NB4 (cell line): Measurements from ENCODE around the gene ASCL3.
"Not testable (repeated sequence)": the region's sequence is repeated elsewhere in the genome, so short reads cannot be mapped to it uniquely, and the experiment has no call there.

Experiments
- DNase-seq: peaks from one replicate; pipeline ENCODE4 v3.0.0; 2010; ENCODE audit warnings: low read depth
- H3K4me3 ChIP-seq: one replicate; pipeline ENCODE4 v1.5.1; 2011; ENCODE audit warnings: mild to moderate bottlenecking, low read depth, low read length, moderate library complexity
- CTCF ChIP-seq: IDR thresholded peaks from one replicate; pipeline ENCODE4 v1.5.1; 2012; ENCODE audit warnings: low read depth, low read length
- MYC ChIP-seq: IDR thresholded peaks from 2 replicates; pipeline ENCODE4 v1.6.1; 2011; ENCODE audit warnings: low read depth, low read length
- POLR2A ChIP-seq: IDR thresholded peaks from 2 replicates; pipeline ENCODE4 v1.6.1; 2011; ENCODE audit warnings: mild to moderate bottlenecking; ENCODE audit not compliant: insufficient read length; ENCODE audit errors: extremely low read depth
- TF ChIP-seq, protein P1 (sequence below): IDR thresholded peaks from 2 replicates; pipeline ENCODE4 v1.6.1; 2011; ENCODE audit warnings: low read depth, low read length

The ASCL3 gene

GRCh38 chr11:8983552-8983951 is 40.7 kb upstream of the ASCL3 start:
- no peak for DNase-seq
- no peak overlapping the region for H3K4me3 ChIP-seq
- TF ChIP-seq, protein P1, sequence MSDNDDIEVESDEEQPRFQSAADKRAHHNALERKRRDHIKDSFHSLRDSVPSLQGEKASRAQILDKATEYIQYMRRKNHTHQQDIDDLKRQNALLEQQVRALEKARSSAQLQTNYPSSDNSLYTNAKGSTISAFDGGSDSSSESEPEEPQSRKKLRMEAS: no peak
- TF ChIP-seq MYC (no peak), CTCF (no peak), POLR2A (no peak)

DNA sequence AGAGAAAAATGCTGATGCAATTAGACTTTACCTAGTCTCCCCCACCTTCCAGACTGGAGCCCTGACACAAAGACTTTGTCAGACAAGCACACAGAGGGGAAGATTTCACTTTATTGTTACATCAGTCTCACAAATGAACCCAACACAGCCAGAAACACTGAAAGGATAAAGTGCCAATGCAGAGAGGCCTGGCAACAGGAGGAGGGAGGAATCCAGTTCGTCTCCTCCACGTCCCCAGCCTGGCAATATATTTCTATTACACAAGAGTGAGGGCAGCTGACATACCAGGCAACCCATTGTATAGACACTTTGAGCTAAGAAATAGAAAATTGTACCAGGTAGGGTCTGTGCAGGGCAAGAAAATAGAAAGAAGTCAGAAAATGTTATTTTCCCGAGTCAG is 37.7 kb upstream of the ASCL3 start:
- TF ChIP-seq CTCF (no peak), MYC (no peak), POLR2A (no peak)
- TF ChIP-seq, protein P1: no peak
- no peak for DNase-seq
- no peak overlapping the region for H3K4me3 ChIP-seq

GRCh38 chr11:8979365-8979764 is 36.5 kb upstream of the ASCL3 start:
- DNase-seq, H3K4me3 ChIP-seq: not testable (repeated sequence)

DNA sequence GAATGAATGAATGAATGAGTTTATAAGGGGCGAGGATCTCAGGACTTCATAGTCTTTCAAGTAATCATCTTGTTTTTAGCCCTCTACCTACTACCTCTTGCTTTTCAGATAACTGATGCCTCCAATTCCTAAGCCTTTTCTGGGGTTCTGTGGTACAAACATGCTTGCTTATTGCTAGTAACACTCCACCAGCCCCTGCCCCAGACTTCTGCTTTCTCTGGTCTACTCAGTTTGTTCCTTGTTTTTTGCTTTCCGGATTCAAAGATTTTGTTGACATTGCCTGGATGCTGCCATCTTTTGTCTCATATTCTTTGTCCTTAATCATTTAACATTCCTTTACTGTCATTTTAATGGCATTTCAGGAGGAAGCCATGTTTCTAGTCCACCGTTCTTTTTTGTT is 30.3 kb upstream of the ASCL3 start:
- TF ChIP-seq, protein P1: no peak
- TF ChIP-seq CTCF (no peak), MYC (no peak), POLR2A (no peak)
- no peak for DNase-seq
- H3K4me3 ChIP-seq: no peak overlapping the region

- H3K4me3 ChIP-seq: no peak overlapping the region
- TF ChIP-seq CTCF (no peak), MYC (no peak), POLR2A (no peak)
- TF ChIP-seq, protein P1: no peak
- DNase-seq: no peak
Measured at GRCh38 chr11:8971924-8972316, 29.1 kb upstream of the ASCL3 start.

DNA sequence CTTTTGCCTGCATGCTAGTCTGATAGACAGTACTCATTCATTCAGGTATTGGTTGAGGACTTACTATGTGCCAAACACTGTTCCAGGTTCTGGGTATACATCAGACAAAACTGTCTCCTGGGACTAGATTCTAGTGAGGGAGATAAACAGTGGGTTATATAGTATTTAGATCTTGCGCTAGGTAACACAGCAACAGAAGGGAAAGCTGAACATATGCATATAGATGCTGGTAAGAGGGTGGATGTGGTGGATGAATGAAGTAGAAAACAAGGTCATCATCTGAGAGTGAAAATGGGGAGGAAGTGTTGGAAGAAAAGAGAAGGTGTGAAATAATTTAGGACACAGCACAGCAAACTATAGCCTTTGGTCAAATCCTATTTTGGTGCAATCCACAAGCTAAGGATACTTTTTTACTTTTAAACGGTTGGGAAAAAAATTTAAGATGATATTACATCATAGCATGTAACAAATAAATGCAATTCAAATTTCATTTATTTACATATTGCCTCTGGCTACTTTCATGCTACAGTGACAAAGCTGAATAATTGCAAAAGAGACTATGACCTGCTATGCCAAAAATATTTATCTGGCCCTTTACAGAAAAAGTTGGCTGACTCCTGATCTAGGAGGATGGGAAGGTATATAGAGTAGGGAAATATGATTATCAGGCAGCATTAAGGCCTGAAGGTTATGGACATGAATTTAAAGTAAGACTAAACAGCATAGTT is 28.5 kb upstream of the ASCL3 start:
- TF ChIP-seq CTCF: no peak
- no peak for TF ChIP-seq POLR2A
- TF ChIP-seq MYC: no peak
- TF ChIP-seq, protein P1: no peak
- H3K4me3 ChIP-seq: no peak overlapping the region
- no peak for DNase-seq
